Spinal cord (tissue), 10 donors: ENCODE data around the gene PLCD3. TPM values are rescaled to one million over a fixed set of nuclear protein-coding genes. Genes with fewer than 3 reads are reported as not detected.
A peak's percentile ranks its signal among the peaks of the same experiment; 100 is the strongest.

ENCODE experiments used
- DNase-seq, 6 donors: peaks; one replicate each; pipeline versions ENCODE4 v3.0.0 to v3.0.0-alpha.2; 2013 to 2015; ENCODE audit warnings: low spot score in 6 of 6, low read depth in 4 of 6
- H3K27ac ChIP-seq: one replicate; pipeline ENCODE4 v1.5.1; 2013; ENCODE audit warnings: low read depth, low read length, control low read depth
- H3K27me3 ChIP-seq: one replicate; pipeline ENCODE4 v1.6.1; 2013; ENCODE audit warnings: low read length; ENCODE audit not compliant: control insufficient read depth, insufficient read depth
- H3K36me3 ChIP-seq: one replicate; pipeline ENCODE4 v1.6.1; 2013; ENCODE audit warnings: low read length; ENCODE audit not compliant: control insufficient read depth, insufficient read depth
- H3K4me1 ChIP-seq: one replicate; pipeline ENCODE4 v1.6.1; 2013; ENCODE audit warnings: low read length; ENCODE audit not compliant: control insufficient read depth, insufficient read depth
- H3K4me3 ChIP-seq: one replicate; pipeline ENCODE4 v1.5.1; 2013; ENCODE audit warnings: low read depth, low read length, control low read depth
- H3K9me3 ChIP-seq: one replicate; pipeline ENCODE4 v1.6.1; 2013; ENCODE audit warnings: low read length; ENCODE audit not compliant: control insufficient read depth, insufficient read depth
- WGBS: methylation state at CpG from one replicate; pipeline ENCODE4 v1.1.5; 2013; ENCODE audit warnings: missing lambda C conversion rate; ENCODE audit not compliant: insufficient coverage; 5-methylcytosine and 5-hydroxymethylcytosine counted together
- polyA plus RNA-seq, 2 donors: library from polyadenylated mRNA; unstranded; fragments of 120-200 nt; gene quantifications; one replicate each; pipeline ENCODE4 v1.2.1, GENCODE V29; 2013; ENCODE audit not compliant: insufficient read length in 2 of 2
- total RNA-seq, 2 donors: library from RNA; depleted of rRNA in 1 of 2; stranded (reverse); fragments of 120-200 nt in 1 of 2; fragments of >200 nt in 1 of 2; gene quantifications; one replicate each; pipeline versions ENCODE4 v1.2.3 to v1.2.4, GENCODE V29; 2013 to 2014
- donor health status: healthy.

The PLCD3 gene
- total and polyA plus RNA-seq, 4 donors = 20.1 to 115 (median 82.7) TPM

DNA sequence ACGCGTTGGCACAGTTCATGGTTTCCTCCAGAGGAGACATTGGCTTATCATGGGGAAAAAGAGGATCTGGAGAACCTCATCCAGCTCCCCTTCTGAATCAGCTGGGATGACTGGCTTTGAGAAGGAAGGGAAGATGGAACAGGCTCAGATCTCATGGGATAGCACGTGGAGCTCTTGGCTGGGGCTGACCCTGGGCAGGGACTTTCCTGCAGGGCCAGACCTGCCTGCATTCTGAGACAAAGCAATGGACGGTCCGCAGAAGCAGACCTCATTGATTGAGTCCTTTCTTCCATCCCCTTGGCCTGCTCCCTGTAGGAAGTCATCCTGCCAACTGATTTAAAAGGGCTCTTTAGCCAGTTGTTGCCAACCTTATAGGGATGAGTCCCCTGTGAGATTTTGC is 26.2 kb downstream of the PLCD3 start:
- Histone ChIP-seq H3K4me1 (peaks cover 27% of the 10 kb centered on the region), H3K4me3 (no peak overlapping the region), H3K9me3 (no peaks in the 10 kb centered on the region), H3K27me3 (no peaks in the 10 kb centered on the region), H3K27ac (no peak overlapping the region), H3K36me3 (peaks cover 83% of the 10 kb centered on the region)
- DNase-seq = no peak
- WGBS = 61% methylated on average over 4 of the region's 5 CpGs

DNA sequence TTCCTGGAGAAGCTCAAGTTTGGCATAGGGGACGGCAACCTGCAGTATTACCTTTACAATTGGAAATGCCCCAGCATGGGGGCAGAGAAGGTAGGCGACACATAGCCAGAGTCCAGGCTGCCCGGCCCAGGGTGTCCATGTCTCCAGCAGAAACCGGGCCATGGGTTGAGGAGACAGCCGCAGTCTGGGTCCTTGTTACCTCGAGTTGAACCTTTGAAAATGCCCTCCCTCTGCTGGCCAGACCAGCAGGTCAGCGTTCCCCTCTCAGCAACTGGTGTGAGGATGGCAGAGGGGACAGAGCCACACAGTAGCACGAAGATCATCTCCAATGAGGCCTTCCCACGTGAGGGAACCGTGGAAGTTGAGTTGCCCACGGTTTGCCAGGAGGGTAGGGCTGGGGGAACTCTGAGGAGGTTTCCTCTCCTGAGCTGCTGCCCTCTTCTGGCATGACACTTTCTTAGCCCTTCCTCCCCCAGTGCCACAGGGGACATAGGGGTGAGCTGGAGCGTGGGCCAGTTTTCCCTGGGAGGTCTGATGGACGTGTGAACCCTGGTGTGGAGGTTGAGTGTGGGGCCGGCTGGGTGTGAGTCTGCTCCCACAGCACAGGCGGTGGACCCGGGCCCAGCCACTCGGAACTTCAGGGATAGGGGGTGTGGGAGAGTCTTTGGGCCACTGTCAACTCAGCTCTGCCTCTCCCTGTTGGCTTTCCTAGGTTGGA is 27.2 kb downstream of the PLCD3 start:
- no peak overlapping the region for H3K27ac ChIP-seq
- H3K36me3 ChIP-seq = peaks cover 83% of the 10 kb centered on the region
- 90% methylated on average over 15 of the region's 17 CpGs for WGBS
- no peaks in the 10 kb centered on the region for H3K27me3 ChIP-seq
- H3K4me3 ChIP-seq = no peak overlapping the region
- no peaks in the 10 kb centered on the region for H3K9me3 ChIP-seq
- no peak for DNase-seq
- peaks cover 17% of the 10 kb centered on the region for H3K4me1 ChIP-seq

GRCh38 chr17:45104497-45104896 is 27.8 kb downstream of the PLCD3 start:
- no peak overlapping the region for H3K27ac ChIP-seq
- DNase-seq = no peak
- H3K4me3 ChIP-seq = no peak overlapping the region
- H3K27me3 ChIP-seq = no peaks in the 10 kb centered on the region
- H3K9me3 ChIP-seq = no peaks in the 10 kb centered on the region
- peaks cover 15% of the 10 kb centered on the region for H3K4me1 ChIP-seq
- H3K36me3 ChIP-seq = peaks cover 88% of the 10 kb centered on the region
- WGBS = 90% methylated on average over 6 of the region's 6 CpGs

- WGBS = 94% methylated on average over 8 of the region's 8 CpGs
- Histone ChIP-seq H3K4me1 (peaks cover 15% of the 10 kb centered on the region), H3K36me3 (peaks cover 90% of the 10 kb centered on the region), H3K27me3 (no peaks in the 10 kb centered on the region), H3K9me3 (no peaks in the 10 kb centered on the region), H3K27ac (no peak overlapping the region), H3K4me3 (no peak overlapping the region)
- DNase-seq = no peak
These were observed 28.3 kb downstream of the PLCD3 start for GRCh38 chr17:45104029-45104428.

GRCh38 chr17:45103269-45103795 is 29.0 kb downstream of the PLCD3 start:
- WGBS = 95% methylated on average over 3 of the region's 9 CpGs
- DNase-seq = no peak
- no peaks in the 10 kb centered on the region for H3K27me3 ChIP-seq
- no peak overlapping the region for H3K27ac ChIP-seq
- H3K4me3 ChIP-seq = no peak overlapping the region
- no peaks in the 10 kb centered on the region for H3K9me3 ChIP-seq
- H3K4me1 ChIP-seq = peaks cover 19% of the 10 kb centered on the region
- peaks cover 90% of the 10 kb centered on the region for H3K36me3 ChIP-seq

GRCh38 chr17:45102856-45103255 is 29.5 kb downstream of the PLCD3 start:
- WGBS = 93% methylated on average over 8 of the region's 9 CpGs

DNA sequence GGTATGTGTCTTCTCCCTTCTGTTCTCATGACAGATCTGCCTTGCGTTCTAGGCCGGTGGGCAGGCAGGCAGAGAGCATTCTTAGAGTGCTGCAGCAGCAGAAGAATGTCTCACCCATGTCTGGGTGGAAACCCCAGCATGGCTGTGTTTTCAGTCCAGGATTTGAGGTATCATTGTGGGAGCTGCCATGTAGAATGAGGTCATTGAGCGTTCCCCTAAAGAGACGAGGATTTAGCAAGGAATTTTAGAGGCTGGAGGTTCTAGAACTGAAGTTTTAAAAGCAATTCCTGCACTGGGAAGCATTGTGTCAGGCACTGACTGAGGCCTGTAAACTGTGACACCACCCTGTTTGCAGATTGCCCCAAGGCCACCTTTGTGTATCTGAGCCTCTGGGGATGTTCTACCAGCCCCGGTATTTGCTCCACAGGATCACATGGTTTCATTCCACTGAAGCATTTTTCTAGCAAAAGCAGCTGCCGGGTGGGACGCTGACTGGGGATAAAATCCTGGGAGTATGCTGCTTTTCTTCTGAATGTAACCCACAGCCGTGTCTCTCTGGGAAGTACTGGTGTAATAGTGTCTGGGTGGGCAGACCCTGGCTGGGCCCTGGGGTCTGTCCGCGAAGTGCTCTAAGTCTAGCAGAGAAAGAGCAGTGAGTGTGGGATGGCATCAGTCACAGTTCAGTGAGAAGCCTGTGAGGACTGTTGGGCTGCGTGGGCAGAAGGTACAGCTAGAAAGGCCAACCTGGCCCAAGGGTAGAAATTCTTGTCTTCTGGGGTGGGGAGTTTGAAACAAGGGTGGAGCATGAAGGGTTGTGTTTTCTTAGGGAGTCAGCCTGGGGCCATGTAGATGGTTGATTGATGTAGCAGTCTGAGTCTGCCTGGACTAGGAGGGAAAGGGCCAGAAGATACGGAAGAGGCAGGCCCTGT is 30.2 kb downstream of the PLCD3 start:
- Histone ChIP-seq H3K27ac (peak overlapping the region; percentile 37), H3K27me3 (no peaks in the 10 kb centered on the region), H3K9me3 (no peaks in the 10 kb centered on the region), H3K4me1 (peaks cover 30% of the 10 kb centered on the region), H3K4me3 (no peak overlapping the region), H3K36me3 (peaks cover 90% of the 10 kb centered on the region)
- no peak for DNase-seq
- WGBS = 89% methylated on average over 12 of the region's 12 CpGs

More at GRCh38 chr17:45102856-45103255, 29.5 kb downstream of the PLCD3 start:
- peaks cover 90% of the 10 kb centered on the region for H3K36me3 ChIP-seq
- no peak overlapping the region for H3K4me3 ChIP-seq
- no peaks in the 10 kb centered on the region for H3K9me3 ChIP-seq
- peaks cover 24% of the 10 kb centered on the region for H3K4me1 ChIP-seq
- peak overlapping the region; percentile 37 for H3K27ac ChIP-seq
- no peak for DNase-seq
- H3K27me3 ChIP-seq = no peaks in the 10 kb centered on the region

DNA sequence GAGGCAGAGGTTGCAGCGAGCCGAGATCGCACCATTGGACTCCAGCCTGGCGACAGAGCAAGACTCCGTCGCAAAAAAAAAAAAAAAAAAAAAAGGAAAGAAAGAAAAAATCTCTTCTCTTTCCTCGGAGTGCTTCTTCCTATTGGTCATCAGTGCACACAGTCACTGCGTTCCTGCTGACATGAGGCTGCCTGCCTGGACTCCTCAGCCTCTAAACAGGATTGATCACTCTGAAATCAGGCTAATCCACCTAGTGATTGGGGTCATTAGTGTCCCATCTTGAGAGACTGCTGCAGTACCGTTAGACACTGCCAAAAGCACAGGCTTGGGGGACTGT is 30.8 kb downstream of the PLCD3 start:
- DNase-seq = no peak
- H3K9me3 ChIP-seq = no peaks in the 10 kb centered on the region
- WGBS = 83% methylated on average over 3 of the region's 9 CpGs
- no peaks in the 10 kb centered on the region for H3K27me3 ChIP-seq
- no peak overlapping the region for H3K27ac ChIP-seq
- H3K36me3 ChIP-seq = peaks cover 90% of the 10 kb centered on the region
- H3K4me3 ChIP-seq = no peak overlapping the region
- peaks cover 30% of the 10 kb centered on the region for H3K4me1 ChIP-seq

GRCh38 chr17:45098869-45099616 is 33.3 kb downstream of the PLCD3 start:
- WGBS = 38% methylated on average over 9 of the region's 9 CpGs
- Histone ChIP-seq H3K36me3 (peaks cover 89% of the 10 kb centered on the region), H3K27ac (peak overlapping the region; percentile 57), H3K9me3 (no peaks in the 10 kb centered on the region), H3K4me3 (no peak overlapping the region), H3K27me3 (no peaks in the 10 kb centered on the region), H3K4me1 (peaks cover 32% of the 10 kb centered on the region)
- peak in 4 of 6 donors; percentile 74 to 92 (median 82) for DNase-seq
